22Rv1 (cell line): ENCODE results near the gene ATP6V1E1.

Experiments used
- CTCF ChIP-seq: fragments of 450-650 bp; IDR thresholded peaks from 2 replicates; pipeline ENCODE4 v1.5.1; 2017; ENCODE audit warnings: mild to moderate bottlenecking
- ZFX ChIP-seq: fragments of 450-650 bp; IDR thresholded peaks from 2 replicates; pipeline ENCODE4 v1.6.1; 2017; ENCODE audit warnings: antibody characterized with exemption, borderline replicate concordance

- TF ChIP-seq CTCF (no peak), ZFX (no peak)
Observed at GRCh38 chr22:17581056-17581455, 47.5 kb downstream of the ATP6V1E1 start.
